HG03159 (cell line): ENCODE data around the gene RPL29.

Source experiments
- ATAC-seq: cut with Tn5 transposase; IDR thresholded peaks from one replicate; pipeline ENCODE4 v1.9.1; 2021; ENCODE audit warnings: mild to moderate bottlenecking, moderate library complexity; ENCODE audit not compliant: unreplicated experiment

The RPL29 gene

DNA sequence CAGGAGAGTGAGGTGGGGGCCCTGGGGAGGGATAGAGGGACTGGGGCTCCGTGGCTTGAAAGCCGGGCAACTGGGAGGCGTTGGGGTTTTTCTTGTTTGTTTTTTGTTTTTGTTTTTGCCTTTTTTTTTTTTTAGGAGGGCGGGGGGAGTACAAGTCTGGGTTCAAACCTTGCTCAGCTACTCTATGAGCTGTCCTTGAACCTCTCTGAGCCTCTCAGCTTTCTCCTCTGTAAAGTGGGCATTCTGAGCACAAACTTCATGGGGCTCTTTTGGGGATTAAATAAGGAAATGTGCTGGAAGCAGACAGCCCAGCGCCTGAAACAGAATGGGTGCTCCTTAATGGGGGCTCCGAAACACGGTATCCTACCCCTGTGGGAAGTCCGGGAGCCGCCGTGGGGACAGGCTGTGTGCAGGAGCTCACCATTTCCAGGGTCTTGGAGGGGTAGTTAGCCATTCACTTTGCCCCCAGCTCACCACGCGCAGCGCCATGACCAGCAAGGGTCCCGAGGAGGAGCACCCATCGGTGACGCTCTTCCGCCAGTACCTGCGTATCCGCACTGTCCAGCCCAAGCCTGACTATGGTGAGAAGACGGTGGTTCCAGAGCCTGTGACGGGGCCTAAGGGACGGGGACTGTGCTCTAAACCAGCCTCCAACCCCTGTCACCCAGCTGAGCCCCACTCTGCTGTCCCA is 12.0 kb downstream of the RPL29 start:
- ATAC-seq: no peak

DNA sequence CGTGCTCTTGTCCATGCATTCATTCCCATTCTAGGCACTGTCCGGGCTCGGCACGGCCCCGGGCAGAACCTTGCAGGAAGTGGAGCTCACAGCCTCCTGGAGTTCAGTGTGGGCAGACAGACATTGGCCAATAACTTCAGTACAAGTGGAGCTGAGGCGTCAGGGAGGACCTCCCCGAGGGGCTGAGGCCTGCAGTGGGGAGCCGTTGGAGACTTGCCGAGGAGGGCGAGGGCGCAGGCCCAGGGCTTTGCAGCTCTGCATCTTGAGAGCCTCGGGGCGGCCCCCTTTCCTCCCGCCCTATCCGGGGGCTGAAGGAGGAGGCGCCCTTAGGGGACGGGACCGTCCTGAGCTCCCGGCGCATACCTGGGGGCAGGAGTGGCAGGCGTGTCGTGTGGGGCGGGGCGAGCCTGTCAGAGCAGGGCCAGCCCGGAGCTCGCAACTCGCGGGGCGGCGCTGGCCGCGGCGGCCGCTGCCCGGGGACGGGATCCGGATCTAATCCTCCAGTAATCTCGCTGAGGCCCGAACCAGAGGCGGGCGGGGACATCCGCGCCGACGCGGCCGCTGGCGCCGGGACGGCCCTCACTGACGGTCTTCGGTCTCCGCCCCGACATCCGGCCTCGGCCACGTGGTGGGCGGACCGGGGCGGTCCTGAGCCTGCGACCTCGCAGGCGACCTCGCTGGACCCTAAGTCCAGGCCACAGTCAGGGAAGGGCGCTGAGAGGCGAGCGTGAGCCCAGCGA is 12.7 kb downstream of the RPL29 start, which contains the start of gene ACY1:
Gene ACY1 (plus strand): TSS at position 698 of the 740 bp plus-strand sequence. CDS start 530 bp downstream, outside the sequence.
- peak; percentile 66 for ATAC-seq

GRCh38 chr3:51982352-51982837 is 13.3 kb downstream of the RPL29 start:
- ATAC-seq: peak; percentile 53

DNA sequence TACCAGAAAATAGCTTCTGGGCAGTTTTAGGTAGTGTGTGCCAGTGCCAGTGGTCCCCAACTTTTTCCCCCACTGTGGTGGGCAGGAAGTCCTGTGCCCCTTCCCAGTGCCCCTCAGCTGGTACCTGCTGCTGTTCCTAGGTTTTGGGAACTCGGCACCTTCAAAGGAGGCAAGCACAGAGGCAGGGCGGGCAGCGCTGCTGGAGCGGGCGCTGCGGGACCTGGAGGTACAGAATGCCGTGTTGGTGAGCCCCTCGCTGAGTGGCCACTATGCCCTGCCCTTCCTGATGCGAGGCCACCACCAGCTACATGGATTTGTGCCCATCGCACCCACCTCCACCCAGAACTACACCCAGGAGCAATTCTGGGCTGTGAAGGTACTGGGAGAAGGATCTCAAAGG is 15.4 kb downstream of the RPL29 start:
- no peak for ATAC-seq

GRCh38 chr3:51978143-51978502 is 17.6 kb downstream of the RPL29 start:
- ATAC-seq: no peak

- ATAC-seq: no peak
These were observed 18.1 kb downstream of the RPL29 start for GRCh38 chr3:51977446-51978142.

DNA sequence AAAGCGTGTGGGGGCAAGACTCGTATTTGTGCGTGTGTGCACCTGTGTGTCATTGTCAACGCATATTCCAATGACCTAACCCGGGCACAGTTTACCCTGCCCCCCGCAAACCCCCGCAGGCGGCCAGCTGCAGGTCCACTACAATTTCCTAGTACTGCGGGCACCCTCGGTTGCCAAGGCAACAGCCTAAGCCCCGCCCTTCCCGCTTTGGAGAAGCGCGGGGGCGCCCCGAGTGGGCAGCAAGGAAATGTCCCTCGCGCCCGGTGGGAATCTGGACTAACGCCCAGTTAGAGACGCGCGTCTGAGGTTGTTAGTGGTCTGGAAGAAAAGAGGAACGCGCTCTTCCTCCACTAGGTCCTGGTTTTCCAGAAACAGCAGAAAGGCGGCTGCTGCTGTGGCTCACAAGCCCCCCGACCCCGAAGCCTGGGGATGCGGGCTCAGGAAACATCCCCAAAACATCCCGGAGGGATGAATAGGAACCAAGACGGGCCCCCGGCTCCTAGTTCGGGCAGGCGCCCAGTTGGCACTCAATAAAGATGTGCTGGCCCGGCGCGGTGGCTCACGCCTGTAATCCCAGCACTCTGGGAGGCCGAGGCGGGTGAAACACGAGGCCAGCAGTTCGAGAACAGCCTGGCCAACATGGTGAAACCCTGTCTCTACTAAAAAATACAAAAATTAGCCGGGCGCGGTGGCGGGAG is 19.7 kb downstream of the RPL29 start:
- no peak for ATAC-seq

DNA sequence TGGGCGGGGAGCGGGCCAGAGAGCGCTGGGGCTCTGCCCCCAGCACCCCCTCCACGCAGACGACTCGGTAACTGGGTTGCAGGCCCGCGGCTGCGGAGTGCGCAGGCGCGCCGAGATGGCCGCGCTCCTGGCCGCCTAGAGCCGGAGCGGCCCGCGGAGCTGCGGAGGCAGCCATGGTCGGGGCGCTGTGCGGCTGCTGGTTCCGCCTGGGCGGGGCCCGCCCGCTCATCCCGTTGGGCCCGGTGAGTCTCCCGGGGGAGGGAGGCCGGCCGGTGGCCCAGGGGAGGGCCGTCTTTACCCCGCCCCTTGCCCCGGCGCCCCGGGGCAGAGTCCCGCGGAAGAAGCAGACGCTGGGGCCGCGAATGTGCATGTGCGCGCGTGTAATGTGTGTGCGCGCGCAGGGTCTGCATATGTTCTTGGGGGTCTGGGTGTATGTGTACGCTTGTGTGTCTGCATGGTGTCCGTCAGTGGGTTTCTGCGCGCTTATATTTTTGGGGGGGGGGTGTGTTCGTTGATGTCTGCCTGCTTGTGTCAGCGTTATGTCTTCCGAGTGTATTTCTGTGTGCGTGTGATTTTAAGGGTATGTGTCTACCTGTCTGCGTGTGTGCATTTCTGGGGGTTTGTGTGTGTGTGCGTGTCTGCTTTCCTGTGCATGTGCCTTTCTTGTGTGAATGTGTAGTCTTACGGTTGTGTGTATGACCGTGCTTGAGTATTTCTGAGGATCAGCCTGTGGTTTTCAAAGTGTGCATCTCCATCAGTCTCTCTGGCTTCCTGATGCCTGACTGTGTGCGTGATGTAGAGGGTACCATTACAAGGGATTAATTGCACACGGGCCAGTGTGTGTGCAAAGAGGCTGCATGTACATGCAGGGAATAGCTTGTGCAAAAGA is 20.5 kb downstream of the RPL29 start, which contains the start of gene ABHD14A:
Gene ABHD14A (plus strand): TSS at position 102 of the 889 bp plus-strand sequence. CDS start 72 bp downstream, at position 174.
- no peak for ATAC-seq

DNA sequence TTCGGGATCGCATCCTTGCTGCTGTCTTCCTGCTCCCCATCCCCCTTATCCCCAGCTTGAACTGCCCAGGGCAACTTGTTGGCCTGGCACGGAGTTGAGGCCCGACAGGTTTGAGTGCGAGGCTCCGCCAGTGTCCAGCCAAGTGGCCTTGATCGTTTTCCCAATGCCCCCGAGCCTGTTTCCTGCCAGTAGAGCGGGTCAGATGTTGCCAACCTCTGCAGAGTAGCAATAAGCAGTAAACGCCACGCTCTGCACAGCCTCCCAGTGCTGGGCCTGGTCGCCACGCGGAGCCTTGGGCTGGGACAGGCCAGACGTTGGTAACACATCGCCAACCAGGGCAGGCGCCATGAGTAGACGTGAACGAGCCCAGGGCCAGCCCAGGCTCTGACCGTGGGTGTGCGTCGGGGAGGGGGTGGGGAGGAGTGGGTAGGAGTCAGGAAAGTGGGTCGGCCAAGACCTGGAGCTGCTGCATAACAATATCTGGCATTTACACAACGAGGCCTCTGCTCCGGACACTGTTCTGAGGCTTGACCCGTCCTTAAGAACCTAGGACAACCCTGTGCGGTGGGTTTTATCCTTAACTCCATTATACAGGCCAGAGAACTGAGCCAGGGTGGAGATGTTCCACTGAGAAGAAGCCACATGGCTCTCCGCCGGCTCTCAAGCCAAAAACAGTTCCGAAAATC is 21.3 kb downstream of the RPL29 start:
- ATAC-seq: no peak

- ATAC-seq: no peak
These were observed 24.3 kb downstream of the RPL29 start for GRCh38 chr3:51971350-51971749.

GRCh38 chr3:51970606-51971300 is 24.9 kb downstream of the RPL29 start:
- ATAC-seq: no peak

- ATAC-seq: no peak
These were observed 25.9 kb downstream of the RPL29 start for GRCh38 chr3:51969841-51970240.

GRCh38 chr3:51968883-51969678 is 26.6 kb downstream of the RPL29 start:
- no peak for ATAC-seq

- ATAC-seq: no peak
These were observed 27.4 kb downstream of the RPL29 start for GRCh38 chr3:51968170-51968775.

DNA sequence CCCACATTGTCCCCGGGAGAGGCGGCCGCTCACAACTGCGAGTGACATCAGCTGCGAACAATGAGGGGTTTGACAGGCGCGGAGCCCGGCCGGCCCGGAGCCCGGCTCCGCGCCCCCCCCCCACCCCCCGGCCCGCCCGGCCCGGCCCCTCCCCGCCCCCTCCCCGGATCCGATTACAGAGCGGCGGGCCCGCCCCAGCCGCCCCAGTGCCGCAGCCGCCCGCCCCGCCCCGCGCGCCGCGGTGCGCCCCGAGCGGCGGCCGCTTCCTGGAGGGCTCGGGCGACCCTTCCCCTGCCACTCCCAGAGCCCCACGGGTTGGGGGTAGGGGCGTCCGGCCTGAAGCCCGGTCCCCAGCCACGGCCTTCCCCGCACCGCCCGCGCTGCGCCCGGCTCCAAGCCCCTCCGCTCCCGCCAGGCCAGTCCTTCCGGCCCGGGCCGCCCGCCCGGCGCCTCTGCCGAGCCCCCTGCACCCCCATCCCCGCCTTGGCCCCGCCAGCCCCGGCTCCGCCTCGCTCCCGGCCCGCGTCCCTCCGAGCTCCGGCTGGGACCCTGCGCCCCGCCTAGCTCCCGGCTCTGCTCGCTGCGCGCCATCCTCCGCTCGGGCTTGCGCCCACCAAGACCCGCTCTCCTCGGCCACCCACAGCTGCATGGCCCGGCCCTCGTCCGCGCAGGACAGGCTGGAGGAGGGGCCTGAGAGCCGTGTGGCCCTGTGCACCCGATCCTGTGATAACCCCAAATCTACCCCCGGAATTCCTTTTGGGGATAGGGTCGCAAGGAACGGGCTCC is 28.1 kb downstream of the RPL29 start, which contains the start of gene PCBP4:
Gene PCBP4 (minus strand): TSS at position 71 of the 786 bp plus-strand sequence. CDS start 6,214 bp downstream, outside the sequence.
- ATAC-seq: no peak

- no peak for ATAC-seq
These were observed 28.7 kb downstream of the RPL29 start for GRCh38 chr3:51966922-51967383.
